ENCODE data around the gene AKAP7. TPM values are rescaled to one million over a fixed set of nuclear protein-coding genes. Genes with fewer than 3 reads are reported as not detected.

Gene AKAP7
- total RNA-seq, 1 donor from 2014 or later: 4.5 TPM

DNA sequence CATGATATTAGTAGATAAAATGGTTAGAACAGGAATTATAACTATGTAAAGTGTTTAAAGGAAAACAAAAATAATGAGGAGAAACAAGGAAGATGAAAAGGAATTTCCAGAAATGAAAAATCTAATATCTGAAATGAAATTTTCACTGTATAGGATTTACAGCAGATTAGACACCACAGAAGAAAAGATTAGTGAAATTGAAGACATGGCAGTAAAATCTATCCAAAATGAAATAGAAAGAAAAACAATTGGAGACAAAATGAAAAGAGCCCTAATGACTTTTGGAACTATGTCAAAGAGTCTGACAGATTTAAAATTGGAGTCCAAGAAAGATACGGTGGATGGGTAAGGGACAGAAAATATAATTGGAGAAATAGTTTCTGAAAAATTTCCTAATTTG lies 174.2 kb downstream of the AKAP7 start:
- Mint-ChIP-seq H3K27me3 (ENCODE audit: unreplicated experiment) (peaks cover 19% of the 10 kb centered on the region), H3K9me3 (ENCODE audit: unreplicated experiment) (peaks cover 8% of the 10 kb centered on the region), H3K4me3 (ENCODE audit: unreplicated experiment) (no peak overlapping the region), H3K4me1 (ENCODE audit: unreplicated experiment) (no peaks in the 10 kb centered on the region), H3K27ac (ENCODE audit: unreplicated experiment) (no peak overlapping the region), H3K36me3 (ENCODE audit: unreplicated experiment) (no peaks in the 10 kb centered on the region)
- no peak for DNase-seq (ENCODE audit: extremely low spot score, unreplicated experiment)
- TF ChIP-seq, protein P1, sequence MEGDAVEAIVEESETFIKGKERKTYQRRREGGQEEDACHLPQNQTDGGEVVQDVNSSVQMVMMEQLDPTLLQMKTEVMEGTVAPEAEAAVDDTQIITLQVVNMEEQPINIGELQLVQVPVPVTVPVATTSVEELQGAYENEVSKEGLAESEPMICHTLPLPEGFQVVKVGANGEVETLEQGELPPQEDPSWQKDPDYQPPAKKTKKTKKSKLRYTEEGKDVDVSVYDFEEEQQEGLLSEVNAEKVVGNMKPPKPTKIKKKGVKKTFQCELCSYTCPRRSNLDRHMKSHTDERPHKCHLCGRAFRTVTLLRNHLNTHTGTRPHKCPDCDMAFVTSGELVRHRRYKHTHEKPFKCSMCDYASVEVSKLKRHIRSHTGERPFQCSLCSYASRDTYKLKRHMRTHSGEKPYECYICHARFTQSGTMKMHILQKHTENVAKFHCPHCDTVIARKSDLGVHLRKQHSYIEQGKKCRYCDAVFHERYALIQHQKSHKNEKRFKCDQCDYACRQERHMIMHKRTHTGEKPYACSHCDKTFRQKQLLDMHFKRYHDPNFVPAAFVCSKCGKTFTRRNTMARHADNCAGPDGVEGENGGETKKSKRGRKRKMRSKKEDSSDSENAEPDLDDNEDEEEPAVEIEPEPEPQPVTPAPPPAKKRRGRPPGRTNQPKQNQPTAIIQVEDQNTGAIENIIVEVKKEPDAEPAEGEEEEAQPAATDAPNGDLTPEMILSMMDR (IDR thresholded peaks at IDR 0.05): no peak

DNA sequence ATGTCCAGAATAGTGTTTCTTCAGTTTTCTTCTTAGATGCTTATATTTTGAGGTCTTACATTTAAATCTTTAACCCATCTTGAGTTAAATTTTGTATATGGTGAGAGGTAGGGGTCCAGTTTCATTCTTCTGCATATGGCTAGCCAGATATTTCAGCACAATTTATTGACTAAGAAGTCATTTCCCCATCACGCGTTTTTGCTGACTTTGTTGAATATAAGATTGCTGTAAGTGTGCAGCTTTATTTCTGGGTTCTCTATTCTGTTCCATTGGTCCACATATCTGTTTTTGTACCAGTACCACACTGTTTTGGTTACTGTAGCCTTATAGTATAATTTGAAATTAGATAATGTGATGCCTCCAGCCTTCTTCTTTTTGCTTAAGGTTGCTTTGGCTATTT lies 179.6 kb downstream of the AKAP7 start:
- Mint-ChIP-seq H3K27ac (ENCODE audit: unreplicated experiment) (no peak overlapping the region), H3K4me3 (ENCODE audit: unreplicated experiment) (no peak overlapping the region), H3K27me3 (ENCODE audit: unreplicated experiment) (peaks cover 19% of the 10 kb centered on the region), H3K4me1 (ENCODE audit: unreplicated experiment) (no peaks in the 10 kb centered on the region), H3K9me3 (ENCODE audit: unreplicated experiment) (peaks cover 11% of the 10 kb centered on the region), H3K36me3 (ENCODE audit: unreplicated experiment) (no peaks in the 10 kb centered on the region)
- TF ChIP-seq, protein P1 (IDR thresholded peaks at IDR 0.05): no peak
- no peak for DNase-seq (ENCODE audit: extremely low spot score, unreplicated experiment)

DNA sequence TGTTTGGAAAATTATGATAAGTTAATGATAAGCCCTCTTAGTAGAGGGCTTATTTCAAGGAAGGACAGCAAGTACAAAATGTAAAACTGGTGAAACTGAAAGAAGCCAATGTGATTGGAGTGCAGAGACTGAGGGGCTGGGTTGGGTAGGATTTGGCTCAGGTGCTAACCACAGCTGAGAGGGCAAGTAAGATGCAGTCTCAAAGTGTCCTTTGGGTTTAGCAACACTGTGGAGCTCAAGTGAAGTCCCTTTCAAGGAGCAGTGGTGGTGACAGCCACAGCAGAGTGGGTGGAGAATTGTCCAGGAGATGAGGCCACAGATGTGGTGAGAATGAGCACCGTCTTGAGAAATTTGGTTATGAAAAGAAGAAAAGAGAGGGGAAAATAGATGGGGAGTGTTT lies 181.4 kb downstream of the AKAP7 start:
- Mint-ChIP-seq H3K27ac (ENCODE audit: unreplicated experiment) (no peak overlapping the region), H3K4me1 (ENCODE audit: unreplicated experiment) (no peaks in the 10 kb centered on the region), H3K4me3 (ENCODE audit: unreplicated experiment) (no peak overlapping the region), H3K27me3 (ENCODE audit: unreplicated experiment) (peaks cover 18% of the 10 kb centered on the region), H3K9me3 (ENCODE audit: unreplicated experiment) (peaks cover 11% of the 10 kb centered on the region), H3K36me3 (ENCODE audit: unreplicated experiment) (no peaks in the 10 kb centered on the region)
- DNase-seq (ENCODE audit: extremely low spot score, unreplicated experiment): no peak
- TF ChIP-seq, protein P1 (IDR thresholded peaks at IDR 0.05): no peak

DNA sequence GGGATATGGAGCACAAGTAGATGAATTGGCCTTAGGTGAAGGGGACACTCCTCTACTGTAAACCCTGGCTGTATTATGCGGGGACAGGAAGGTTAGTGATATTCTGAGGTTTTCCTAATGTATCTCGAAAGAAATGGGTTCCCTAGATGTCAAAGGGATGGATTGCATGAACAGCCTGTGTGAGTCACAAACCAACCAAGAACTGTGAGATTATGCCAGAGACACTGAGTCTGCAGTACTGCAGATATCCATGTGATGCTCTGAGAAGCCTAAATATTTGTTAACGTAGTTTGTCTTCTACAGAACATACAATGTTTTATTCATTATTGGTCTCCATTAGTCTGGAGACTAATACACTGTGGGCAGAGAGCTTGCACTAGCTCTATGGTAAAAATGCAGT lies 182.2 kb downstream of the AKAP7 start:
- no peak for DNase-seq (ENCODE audit: extremely low spot score, unreplicated experiment)
- no peaks in the 10 kb centered on the region for H3K36me3 Mint-ChIP-seq (ENCODE audit: unreplicated experiment)
- H3K4me1 Mint-ChIP-seq (ENCODE audit: unreplicated experiment): no peaks in the 10 kb centered on the region
- peaks cover 17% of the 10 kb centered on the region for H3K27me3 Mint-ChIP-seq (ENCODE audit: unreplicated experiment)
- TF ChIP-seq, protein P1 (IDR thresholded peaks at IDR 0.05): no peak
- H3K4me3 Mint-ChIP-seq (ENCODE audit: unreplicated experiment): no peak overlapping the region
- H3K27ac Mint-ChIP-seq (ENCODE audit: unreplicated experiment): no peak overlapping the region
- H3K9me3 Mint-ChIP-seq (ENCODE audit: unreplicated experiment): peaks cover 11% of the 10 kb centered on the region

DNA sequence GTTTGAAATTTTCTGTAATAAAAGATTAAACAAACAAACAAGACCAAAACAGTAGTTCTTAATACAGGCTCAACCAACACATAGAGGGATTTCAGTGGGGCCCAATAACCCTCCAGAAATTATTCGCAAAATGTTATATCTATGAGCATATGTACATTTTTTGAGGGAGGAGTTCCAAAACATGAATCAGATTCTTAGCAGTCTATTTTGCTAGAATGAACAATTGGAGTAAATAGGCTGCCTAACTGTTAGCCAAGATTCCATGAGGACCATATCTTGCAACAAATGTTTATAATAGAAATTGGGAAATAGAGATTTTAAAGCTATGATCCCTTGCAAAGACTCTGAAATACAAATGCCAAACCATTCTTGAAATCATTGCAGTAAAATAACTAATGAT lies 186.3 kb downstream of the AKAP7 start:
- Mint-ChIP-seq H3K9me3 (ENCODE audit: unreplicated experiment) (no peaks in the 10 kb centered on the region), H3K4me3 (ENCODE audit: unreplicated experiment) (no peak overlapping the region), H3K4me1 (ENCODE audit: unreplicated experiment) (no peaks in the 10 kb centered on the region), H3K27ac (ENCODE audit: unreplicated experiment) (no peak overlapping the region), H3K27me3 (ENCODE audit: unreplicated experiment) (peaks cover 13% of the 10 kb centered on the region), H3K36me3 (ENCODE audit: unreplicated experiment) (no peaks in the 10 kb centered on the region)
- DNase-seq (ENCODE audit: extremely low spot score, unreplicated experiment): no peak
- TF ChIP-seq, protein P1 (IDR thresholded peaks at IDR 0.05): no peak
